Natural killer cell treated with Interleukin-12 subunit alpha and Interleukin-12 subunit beta and Interleukin-15 and Interleukin-18, amount 100 ng/mL, for 72 hours (primary cell): ENCODE data around the gene ADCY3. TPM values are rescaled to one million over a fixed set of nuclear protein-coding genes. Genes with fewer than 3 reads are reported as not detected.

Experiments used
- ATAC-seq, 2 donors: fragments of 150-1000 bp; cut with Tn5 transposase in 1 of 2; sonication (Bioruptor Pico), chemical (Tn5 transposase) in 1 of 2; 2 replicates each; pipeline ENCODE4 v1.10.0; 2021
- DNase-seq: peaks from one replicate; pipeline ENCODE4 v3.0.0; 2022; ENCODE audit warnings: low spot score
- H3K27ac Mint-ChIP-seq, 2 donors: 1 replicate in 1 of 2; 2 replicates in 1 of 2; pipeline ENCODE4 v1.8.0; 2022; ENCODE audit warnings: mixed read lengths in 2 of 2, mild to moderate bottlenecking in 1 of 2, moderate library complexity in 1 of 2
- H3K27me3 Mint-ChIP-seq, 2 donors: 1 replicate in 1 of 2; 2 replicates in 1 of 2; pipeline ENCODE4 v1.8.0; 2022; ENCODE audit warnings: mixed read lengths in 2 of 2
- H3K36me3 Mint-ChIP-seq: one replicate; pipeline ENCODE4 v1.8.0; 2022; ENCODE audit warnings: mixed read lengths
- H3K4me1 Mint-ChIP-seq, 2 donors: 1 replicate in 1 of 2; 2 replicates in 1 of 2; pipeline ENCODE4 v1.8.0; 2022; ENCODE audit warnings: low read depth in 2 of 2, mixed read lengths in 2 of 2, mild to moderate bottlenecking in 1 of 2
- H3K4me3 Mint-ChIP-seq: one replicate; pipeline ENCODE4 v1.8.0; 2022; ENCODE audit warnings: mixed read lengths
- H3K9me3 Mint-ChIP-seq: 2 replicates; pipeline ENCODE4 v1.8.0; 2022; ENCODE audit warnings: mixed read lengths
- total RNA-seq, 2 donors: library from RNA; stranded (reverse); gene quantifications; one replicate each; pipeline ENCODE4 v1.2.3, GENCODE V29; 2022

Gene ADCY3
- 10 to 100 TPM; 23.3 to 71.9 TPM for total RNA-seq

GRCh38 chr2:24920098-24920808 lies at the start of gene ADCY3:
Gene ADCY3 (minus strand): TSS chr2:24920237. CDS start chr2:24918987, 1,250 bp downstream.
- Mint-ChIP-seq H3K4me1 (peaks cover 26 to 27% of the 10 kb centered on the region in 2 donors), H3K4me3 (peak within 1 kb of the TSS; percentile 89), H3K9me3 (no peaks in the 10 kb centered on the region), H3K27ac (peak within 1 kb of the TSS in 1 of 2 donors; percentile 54), H3K27me3 (peaks cover 0 to 13% of the 10 kb centered on the region in 2 donors), H3K36me3 (no peaks in the 10 kb centered on the region)
- DNase-seq (no peak), ATAC-seq (peak; percentile 73 to 84)

- no peak overlapping the region for H3K4me3 Mint-ChIP-seq
- no peak overlapping the region for H3K27ac Mint-ChIP-seq
- peaks cover 12% of the 10 kb centered on the region for H3K36me3 Mint-ChIP-seq
- H3K9me3 Mint-ChIP-seq, result no peaks in the 10 kb centered on the region
- H3K27me3 Mint-ChIP-seq, result no peaks in the 10 kb centered on the region
- H3K4me1 Mint-ChIP-seq, result peaks cover 12 to 17% of the 10 kb centered on the region in 2 donors
- ATAC-seq, result no peak
- DNase-seq, result no peak
Measured at GRCh38 chr2:24969784-24970183, 49.7 kb upstream of the ADCY3 start.

GRCh38 chr2:24961903-24962302 lies 41.9 kb upstream of the ADCY3 start:
- ATAC-seq, result no peak
- H3K36me3 Mint-ChIP-seq, result peaks cover 56% of the 10 kb centered on the region
- H3K9me3 Mint-ChIP-seq, result no peaks in the 10 kb centered on the region
- no peaks in the 10 kb centered on the region for H3K27me3 Mint-ChIP-seq
- H3K4me3 Mint-ChIP-seq, result no peak overlapping the region
- DNase-seq, result no peak
- no peak overlapping the region for H3K27ac Mint-ChIP-seq
- peaks cover 9 to 17% of the 10 kb centered on the region in 2 donors for H3K4me1 Mint-ChIP-seq

GRCh38 chr2:24959761-24960160 lies 39.7 kb upstream of the ADCY3 start:
- Mint-ChIP-seq H3K36me3 (peaks cover 69% of the 10 kb centered on the region), H3K9me3 (no peaks in the 10 kb centered on the region), H3K27ac (no peak overlapping the region), H3K27me3 (no peaks in the 10 kb centered on the region), H3K4me3 (no peak overlapping the region), H3K4me1 (peaks cover 9 to 17% of the 10 kb centered on the region in 2 donors)
- ATAC-seq, result no peak
- DNase-seq, result no peak

GRCh38 chr2:24958411-24958935 lies 38.4 kb upstream of the ADCY3 start:
- no peak overlapping the region for H3K4me3 Mint-ChIP-seq
- no peak for ATAC-seq
- H3K9me3 Mint-ChIP-seq, result no peaks in the 10 kb centered on the region
- H3K4me1 Mint-ChIP-seq, result peaks cover 9 to 17% of the 10 kb centered on the region in 2 donors
- DNase-seq, result no peak
- no peak overlapping the region for H3K27ac Mint-ChIP-seq
- no peaks in the 10 kb centered on the region for H3K27me3 Mint-ChIP-seq
- peaks cover 66% of the 10 kb centered on the region for H3K36me3 Mint-ChIP-seq

- DNase-seq, result no peak
- ATAC-seq, result no peak
- Mint-ChIP-seq H3K36me3 (peaks cover 66% of the 10 kb centered on the region), H3K27ac (no peak overlapping the region), H3K9me3 (no peaks in the 10 kb centered on the region), H3K27me3 (no peaks in the 10 kb centered on the region), H3K4me1 (peaks cover 9 to 17% of the 10 kb centered on the region in 2 donors), H3K4me3 (no peak overlapping the region)
Measured at GRCh38 chr2:24957976-24958375, 37.9 kb upstream of the ADCY3 start.

- H3K9me3 Mint-ChIP-seq, result no peaks in the 10 kb centered on the region
- H3K4me1 Mint-ChIP-seq, result peaks cover 9 to 17% of the 10 kb centered on the region in 2 donors
- no peak overlapping the region for H3K4me3 Mint-ChIP-seq
- DNase-seq (no peak), ATAC-seq (no peak)
- H3K27me3 Mint-ChIP-seq, result no peaks in the 10 kb centered on the region
- peaks cover 61% of the 10 kb centered on the region for H3K36me3 Mint-ChIP-seq
- H3K27ac Mint-ChIP-seq, result no peak overlapping the region
Measured at GRCh38 chr2:24957221-24957620, 37.2 kb upstream of the ADCY3 start.

GRCh38 chr2:24955921-24956320 lies 35.9 kb upstream of the ADCY3 start:
- Mint-ChIP-seq H3K9me3 (no peaks in the 10 kb centered on the region), H3K27ac (no peak overlapping the region), H3K4me3 (no peak overlapping the region)

GRCh38 chr2:24955232-24955631 lies 35.2 kb upstream of the ADCY3 start:
- H3K27me3 Mint-ChIP-seq, result no peaks in the 10 kb centered on the region

More at GRCh38 chr2:24955921-24956320, 35.9 kb upstream of the ADCY3 start:
- Mint-ChIP-seq H3K36me3 (peaks cover 56% of the 10 kb centered on the region), H3K4me1 (peaks cover 9 to 17% of the 10 kb centered on the region in 2 donors), H3K27me3 (no peaks in the 10 kb centered on the region)
- DNase-seq (no peak), ATAC-seq (no peak)

GRCh38 chr2:24950102-24950501 lies 30.1 kb upstream of the ADCY3 start:
- Mint-ChIP-seq H3K4me1 (no peaks in the 10 kb centered on the region), H3K9me3 (no peaks in the 10 kb centered on the region), H3K4me3 (no peak overlapping the region), H3K36me3 (peaks cover 25% of the 10 kb centered on the region), H3K27ac (no peak overlapping the region), H3K27me3 (no peaks in the 10 kb centered on the region)
- DNase-seq, result no peak
- no peak for ATAC-seq

More at GRCh38 chr2:24955232-24955631, 35.2 kb upstream of the ADCY3 start:
- no peak for ATAC-seq
- H3K36me3 Mint-ChIP-seq, result peaks cover 50% of the 10 kb centered on the region
- H3K27ac Mint-ChIP-seq, result no peak overlapping the region
- no peak overlapping the region for H3K4me3 Mint-ChIP-seq
- no peak for DNase-seq
- no peaks in the 10 kb centered on the region for H3K9me3 Mint-ChIP-seq
- H3K4me1 Mint-ChIP-seq, result peaks cover 9 to 12% of the 10 kb centered on the region in 2 donors

GRCh38 chr2:24948506-24948905 lies 28.5 kb upstream of the ADCY3 start:
- Mint-ChIP-seq H3K4me3 (no peak overlapping the region), H3K36me3 (peaks cover 20% of the 10 kb centered on the region), H3K9me3 (no peaks in the 10 kb centered on the region), H3K27me3 (no peaks in the 10 kb centered on the region), H3K27ac (no peak overlapping the region), H3K4me1 (no peaks in the 10 kb centered on the region)
- ATAC-seq (no peak), DNase-seq (no peak)

GRCh38 chr2:24947561-24948157 lies 27.6 kb upstream of the ADCY3 start:
- no peak overlapping the region for H3K4me3 Mint-ChIP-seq
- DNase-seq (no peak), ATAC-seq (no peak)
- H3K9me3 Mint-ChIP-seq, result no peaks in the 10 kb centered on the region
- H3K27me3 Mint-ChIP-seq, result no peaks in the 10 kb centered on the region
- no peak overlapping the region for H3K27ac Mint-ChIP-seq
- peaks cover 20% of the 10 kb centered on the region for H3K36me3 Mint-ChIP-seq
- H3K4me1 Mint-ChIP-seq, result no peaks in the 10 kb centered on the region

GRCh38 chr2:24945907-24946306 lies 25.9 kb upstream of the ADCY3 start:
- H3K9me3 Mint-ChIP-seq, result no peaks in the 10 kb centered on the region
- H3K27ac Mint-ChIP-seq, result no peak overlapping the region
- no peaks in the 10 kb centered on the region for H3K4me1 Mint-ChIP-seq
- no peak for DNase-seq
- no peak overlapping the region for H3K4me3 Mint-ChIP-seq
- H3K27me3 Mint-ChIP-seq, result no peaks in the 10 kb centered on the region
- ATAC-seq, result no peak
- H3K36me3 Mint-ChIP-seq, result peaks cover 15% of the 10 kb centered on the region

GRCh38 chr2:24943427-24944053 lies 23.5 kb upstream of the ADCY3 start:
- Mint-ChIP-seq H3K4me3 (no peak overlapping the region), H3K4me1 (no peaks in the 10 kb centered on the region), H3K9me3 (no peaks in the 10 kb centered on the region), H3K27me3 (peaks cover 0 to 2% of the 10 kb centered on the region in 2 donors), H3K27ac (no peak overlapping the region), H3K36me3 (peaks cover 11% of the 10 kb centered on the region)
- ATAC-seq, result no peak
- DNase-seq, result no peak
